ENCODE measurements around the gene CCDC91. TPM values are rescaled to one million over a fixed set of nuclear protein-coding genes. Genes with fewer than 3 reads are reported as not detected.

Gene CCDC91
- total and polyA plus RNA-seq, 2 donors (not counting 1 experiment from before 2014, with no cell fraction given): 23.9 to 47.6 TPM

DNA sequence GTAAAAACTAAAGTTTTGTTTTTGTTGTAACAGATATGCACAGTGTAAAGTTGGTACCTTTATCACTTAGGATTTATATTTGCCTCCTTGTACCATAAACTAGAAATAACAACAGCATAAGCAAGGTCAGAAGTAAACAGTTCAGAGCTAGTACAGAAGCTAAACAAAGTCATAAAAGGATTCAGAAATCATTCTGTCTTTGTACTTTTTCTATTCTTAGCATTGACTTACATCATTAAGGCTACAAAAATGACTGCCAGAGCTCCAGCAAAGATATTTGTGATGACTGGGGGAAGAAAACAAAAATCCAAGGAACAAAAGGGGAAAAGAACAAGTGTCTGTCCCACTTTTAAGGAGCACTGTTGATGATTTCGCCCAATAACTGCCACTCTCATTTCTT is 347.2 kb downstream of the CCDC91 start:
- H3K9me3 ChIP-seq (ENCODE audit: control insufficient read depth, insufficient read depth, low read depth, low read length): no peaks in the 10 kb centered on the region
- no peak overlapping the region for H3K4me3 ChIP-seq (replicated peaks in 1 of 4; ENCODE audit: control extremely low read depth in 1 of 4, insufficient read depth in 1 of 4, low read depth in 3 of 4, low read length in 4 of 4)
- H3K27me3 ChIP-seq (ENCODE audit: control insufficient read depth, insufficient read depth, low read length): no peaks in the 10 kb centered on the region
- TF ChIP-seq EZH2 (IDR thresholded peaks at IDR 0.05; ENCODE audit: low read length, missing control alignments): no peak
- TF ChIP-seq, protein P1, sequence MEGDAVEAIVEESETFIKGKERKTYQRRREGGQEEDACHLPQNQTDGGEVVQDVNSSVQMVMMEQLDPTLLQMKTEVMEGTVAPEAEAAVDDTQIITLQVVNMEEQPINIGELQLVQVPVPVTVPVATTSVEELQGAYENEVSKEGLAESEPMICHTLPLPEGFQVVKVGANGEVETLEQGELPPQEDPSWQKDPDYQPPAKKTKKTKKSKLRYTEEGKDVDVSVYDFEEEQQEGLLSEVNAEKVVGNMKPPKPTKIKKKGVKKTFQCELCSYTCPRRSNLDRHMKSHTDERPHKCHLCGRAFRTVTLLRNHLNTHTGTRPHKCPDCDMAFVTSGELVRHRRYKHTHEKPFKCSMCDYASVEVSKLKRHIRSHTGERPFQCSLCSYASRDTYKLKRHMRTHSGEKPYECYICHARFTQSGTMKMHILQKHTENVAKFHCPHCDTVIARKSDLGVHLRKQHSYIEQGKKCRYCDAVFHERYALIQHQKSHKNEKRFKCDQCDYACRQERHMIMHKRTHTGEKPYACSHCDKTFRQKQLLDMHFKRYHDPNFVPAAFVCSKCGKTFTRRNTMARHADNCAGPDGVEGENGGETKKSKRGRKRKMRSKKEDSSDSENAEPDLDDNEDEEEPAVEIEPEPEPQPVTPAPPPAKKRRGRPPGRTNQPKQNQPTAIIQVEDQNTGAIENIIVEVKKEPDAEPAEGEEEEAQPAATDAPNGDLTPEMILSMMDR (conservative IDR thresholded peaks at IDR 0.05 in 1 of 2, IDR thresholded peaks at IDR 0.05 in 1 of 2; ENCODE audit: low read depth in 1 of 2, low read length in 2 of 2): no peak
- H3K4me1 ChIP-seq (ENCODE audit: control insufficient read depth, extremely low read depth, insufficient read depth, low read length): no peaks in the 10 kb centered on the region
- H4K20me1 ChIP-seq (ENCODE audit: control insufficient read depth, extremely low read depth, insufficient read depth, low read length): no peaks in the 10 kb centered on the region
- H3K4me2 ChIP-seq (ENCODE audit: extremely low read depth, insufficient read depth, low read length): no peak overlapping the region
- no peak overlapping the region for H3K9ac ChIP-seq (ENCODE audit: insufficient read depth, low read length)
- H2AFZ ChIP-seq (ENCODE audit: low read length): no peak overlapping the region
- no peak for DNase-seq (ENCODE audit: low read depth in 2 of 2)
- no peak overlapping the region for H3K27ac ChIP-seq (ENCODE audit: insufficient read depth, low read length)
- no peaks in the 10 kb centered on the region for H3K36me3 ChIP-seq (ENCODE audit: control insufficient read depth, insufficient read depth, low read length)
- H3K79me2 ChIP-seq (ENCODE audit: control insufficient read depth, insufficient read depth, low read length): no peaks in the 10 kb centered on the region

DNA sequence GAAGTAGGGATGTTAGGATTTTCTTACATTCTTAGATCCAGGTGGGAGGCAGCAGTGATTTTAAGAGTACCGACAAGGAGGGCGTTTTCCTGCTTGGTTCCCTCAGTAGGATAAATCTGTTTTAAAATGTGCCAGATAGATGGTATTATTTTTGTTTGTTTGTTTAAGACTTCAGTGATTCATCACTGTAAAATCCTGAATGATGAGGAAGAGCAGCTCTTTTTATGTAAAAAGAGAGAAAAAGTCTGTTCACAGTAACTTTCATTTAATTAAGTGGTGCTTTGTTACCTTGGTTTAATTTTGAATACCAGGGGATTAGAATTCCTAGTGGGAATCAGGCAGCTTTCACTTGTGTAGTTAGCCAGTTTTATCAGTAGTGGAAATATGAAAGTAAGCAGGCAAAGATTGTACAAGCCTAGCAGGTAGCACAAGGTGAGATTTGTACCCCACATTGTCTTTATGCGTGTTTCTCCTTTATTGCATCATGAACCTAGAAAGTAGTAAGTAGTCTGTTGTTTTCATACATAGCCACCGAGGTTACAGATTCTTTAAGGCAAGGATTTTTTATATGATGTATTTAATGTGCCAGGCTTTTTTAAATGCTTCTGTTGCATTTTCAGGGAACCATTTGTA is 349.6 kb downstream of the CCDC91 start:
- TF ChIP-seq, protein P1 (conservative IDR thresholded peaks at IDR 0.05 in 1 of 2, IDR thresholded peaks at IDR 0.05 in 1 of 2; ENCODE audit: low read depth in 1 of 2, low read length in 2 of 2): no peak
- Histone ChIP-seq H3K36me3 (ENCODE audit: control insufficient read depth, insufficient read depth, low read length) (no peaks in the 10 kb centered on the region), H3K27me3 (ENCODE audit: control insufficient read depth, insufficient read depth, low read length) (no peaks in the 10 kb centered on the region), H3K4me3 (replicated peaks in 1 of 4; ENCODE audit: control extremely low read depth in 1 of 4, insufficient read depth in 1 of 4, low read depth in 3 of 4, low read length in 4 of 4) (no peak overlapping the region), H3K9ac (ENCODE audit: insufficient read depth, low read length) (no peak overlapping the region), H4K20me1 (ENCODE audit: control insufficient read depth, extremely low read depth, insufficient read depth, low read length) (no peaks in the 10 kb centered on the region), H3K9me3 (ENCODE audit: control insufficient read depth, insufficient read depth, low read depth, low read length) (no peaks in the 10 kb centered on the region), H3K4me2 (ENCODE audit: extremely low read depth, insufficient read depth, low read length) (no peak overlapping the region), H3K4me1 (ENCODE audit: control insufficient read depth, extremely low read depth, insufficient read depth, low read length) (no peaks in the 10 kb centered on the region), H3K27ac (ENCODE audit: insufficient read depth, low read length) (no peak overlapping the region), H2AFZ (ENCODE audit: low read length) (no peak overlapping the region), H3K79me2 (ENCODE audit: control insufficient read depth, insufficient read depth, low read length) (no peaks in the 10 kb centered on the region)
- DNase-seq (ENCODE audit: low read depth in 2 of 2): no peak

DNA sequence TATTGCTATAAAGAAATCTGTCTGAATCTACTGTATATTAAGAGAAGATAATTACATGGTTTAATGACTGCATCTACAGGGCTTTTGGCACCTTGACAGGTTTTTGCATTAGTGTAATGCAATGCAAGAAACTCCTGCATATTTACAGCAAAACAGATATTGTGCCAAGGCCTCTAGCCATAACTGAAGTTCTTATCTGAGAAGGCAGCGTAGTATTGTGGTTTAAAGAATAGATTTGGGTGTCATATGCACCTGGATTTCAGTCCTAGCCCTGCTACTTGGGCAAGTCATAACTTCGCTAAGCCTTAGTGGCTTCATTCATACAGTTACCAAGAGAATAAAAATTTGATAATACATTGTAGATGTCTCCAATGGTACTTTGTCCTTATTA is 350.1 kb downstream of the CCDC91 start:
- Histone ChIP-seq H3K4me2 (ENCODE audit: extremely low read depth, insufficient read depth, low read length) (no peak overlapping the region), H2AFZ (ENCODE audit: low read length) (no peak overlapping the region), H4K20me1 (ENCODE audit: control insufficient read depth, extremely low read depth, insufficient read depth, low read length) (no peaks in the 10 kb centered on the region), H3K79me2 (ENCODE audit: control insufficient read depth, insufficient read depth, low read length) (no peaks in the 10 kb centered on the region), H3K9me3 (ENCODE audit: control insufficient read depth, insufficient read depth, low read depth, low read length) (no peaks in the 10 kb centered on the region), H3K27ac (ENCODE audit: insufficient read depth, low read length) (no peak overlapping the region), H3K36me3 (ENCODE audit: control insufficient read depth, insufficient read depth, low read length) (no peaks in the 10 kb centered on the region), H3K27me3 (ENCODE audit: control insufficient read depth, insufficient read depth, low read length) (no peaks in the 10 kb centered on the region), H3K4me1 (ENCODE audit: control insufficient read depth, extremely low read depth, insufficient read depth, low read length) (no peaks in the 10 kb centered on the region), H3K4me3 (replicated peaks in 1 of 4; ENCODE audit: control extremely low read depth in 1 of 4, insufficient read depth in 1 of 4, low read depth in 3 of 4, low read length in 4 of 4) (no peak overlapping the region), H3K9ac (ENCODE audit: insufficient read depth, low read length) (no peak overlapping the region)
- DNase-seq (ENCODE audit: low read depth in 2 of 2): peak in 1 of 2 donors; percentile 3
- TF ChIP-seq, protein P1 (conservative IDR thresholded peaks at IDR 0.05 in 1 of 2, IDR thresholded peaks at IDR 0.05 in 1 of 2; ENCODE audit: low read depth in 1 of 2, low read length in 2 of 2): no peak
- TF ChIP-seq EZH2 (IDR thresholded peaks at IDR 0.05; ENCODE audit: low read length, missing control alignments): no peak

Data from fibroblast of lung (primary cell).